HPDE6-E6E7 (cell line): ENCODE results near the gene ZCCHC7.
A peak's percentile ranks its signal among the peaks of the same experiment; 100 is the strongest.
"Not testable (repeated sequence)": the region's sequence is repeated elsewhere in the genome, so short reads cannot be mapped to it uniquely, and the experiment has no call there.

Experiments
- DNase-seq: peaks from one replicate; pipeline ENCODE4 v3.0.0; 2011; ENCODE audit warnings: missing footprints; ENCODE audit errors: extremely low spot score

Gene ZCCHC7

DNA sequence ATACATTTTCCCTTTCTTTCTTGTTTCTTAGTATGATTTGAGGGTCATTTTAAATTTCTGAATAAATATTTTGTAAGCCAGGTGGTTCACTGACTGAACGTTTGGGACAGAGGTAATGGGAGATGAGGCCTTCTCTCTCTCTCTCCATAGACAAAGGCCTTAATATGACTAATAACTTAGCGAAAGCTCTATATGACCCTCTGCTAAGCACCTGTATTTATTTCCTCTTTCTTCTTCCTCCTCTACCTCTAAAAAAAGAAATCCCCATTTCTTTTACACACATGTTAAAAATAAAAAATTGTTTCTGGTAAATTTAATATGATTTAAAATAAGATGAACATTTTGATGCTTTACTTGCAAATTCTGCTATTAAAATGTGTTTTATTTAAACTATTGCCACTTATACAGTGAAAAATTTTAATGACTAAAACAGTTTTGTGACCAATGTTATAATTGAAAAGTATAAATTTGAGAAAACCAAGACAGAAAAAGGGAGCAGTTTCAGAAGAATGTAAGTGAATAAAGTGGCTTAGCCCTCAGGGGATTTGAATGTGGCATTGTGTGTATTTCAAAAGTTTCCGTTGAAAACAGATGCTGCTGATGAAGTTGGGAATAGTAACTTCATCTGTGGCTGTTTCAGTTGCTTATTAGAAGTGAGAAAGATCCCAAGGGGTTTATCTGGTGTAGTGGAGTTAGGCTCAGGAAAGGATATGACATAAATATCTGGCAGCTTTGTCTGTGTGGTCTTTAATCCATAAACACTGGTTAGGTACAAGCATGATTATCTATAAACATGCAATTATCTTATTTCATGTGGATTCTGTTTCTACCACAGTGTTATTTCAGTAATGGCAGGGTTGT is 173.5 kb downstream of the ZCCHC7 start:
- DNase-seq: no peak

DNA sequence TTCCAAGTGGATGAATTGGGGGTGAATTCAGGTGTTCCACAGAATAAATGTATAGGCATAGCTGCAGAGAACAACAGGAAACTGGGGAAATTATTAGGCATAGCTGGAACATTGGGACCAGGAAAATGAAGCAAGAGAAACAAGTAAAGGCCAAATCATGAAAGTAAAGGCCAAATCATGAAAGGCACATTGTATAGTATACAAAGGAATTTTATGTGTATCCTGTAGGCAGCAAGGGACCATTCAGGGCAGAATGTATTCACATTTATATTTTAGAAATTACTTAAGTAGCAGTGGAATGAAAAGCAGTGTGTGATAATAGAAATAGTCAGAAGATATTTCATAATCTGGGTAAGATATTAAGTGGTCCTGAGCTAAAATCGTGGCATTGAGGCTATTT is 174.8 kb downstream of the ZCCHC7 start:
- DNase-seq: no peak

DNA sequence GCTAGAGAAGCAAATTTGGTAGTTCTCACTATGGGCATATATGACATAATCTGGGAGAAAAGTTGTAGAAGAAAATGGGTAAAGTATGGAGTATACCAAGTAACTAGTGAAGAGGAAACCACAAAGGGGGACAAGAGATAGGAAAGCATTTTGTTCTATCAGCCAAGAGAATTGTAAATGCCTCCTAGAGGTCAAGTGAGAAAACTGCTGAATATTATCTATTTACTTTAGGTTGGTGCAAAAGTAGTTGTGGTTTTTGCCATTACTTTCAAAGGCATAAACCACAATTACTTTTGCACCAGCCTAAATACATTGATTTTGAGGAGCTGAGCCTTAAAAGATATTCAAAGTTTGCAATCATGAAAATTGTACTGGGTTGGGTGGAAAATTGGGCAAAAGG is 175.4 kb downstream of the ZCCHC7 start:
- no peak for DNase-seq

DNA sequence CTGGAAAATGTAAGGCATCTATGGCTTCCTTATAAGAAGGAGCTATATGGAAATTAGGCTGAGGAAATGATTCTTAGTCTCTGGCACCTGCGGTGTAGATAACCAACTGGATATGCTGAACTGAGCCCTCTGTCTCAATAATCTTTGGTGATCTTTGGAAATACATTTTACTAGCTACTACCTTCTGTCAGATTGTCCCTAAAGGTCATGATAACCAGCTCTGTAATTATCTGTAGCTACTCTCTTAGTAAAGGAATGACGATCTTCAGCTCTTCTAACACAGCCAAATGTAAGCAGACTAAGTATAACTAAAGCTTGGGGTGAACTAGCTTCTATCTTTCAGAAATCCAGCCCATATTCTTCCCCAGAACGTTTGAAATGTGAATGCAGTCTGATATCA is 177.2 kb downstream of the ZCCHC7 start:
- DNase-seq: no peak

DNA sequence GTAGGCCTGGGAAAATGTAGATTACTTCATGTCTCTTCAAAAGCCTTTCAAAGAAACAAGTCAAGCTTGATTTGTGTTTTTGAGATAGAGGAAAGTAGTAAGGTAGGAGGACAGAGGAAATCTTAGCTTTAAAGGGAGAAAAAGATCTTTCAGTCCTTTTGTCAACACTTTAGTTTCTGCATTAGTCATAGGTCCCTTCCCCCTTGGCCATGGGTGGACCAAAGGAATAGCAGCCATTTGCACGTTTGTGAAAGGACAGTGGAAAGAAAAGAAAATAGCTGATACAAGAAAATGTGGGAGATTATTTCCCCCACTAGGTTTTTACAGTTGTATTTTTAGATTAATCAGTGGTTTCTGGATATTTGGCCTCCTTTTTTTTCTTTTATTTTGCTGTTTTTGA is 180.2 kb downstream of the ZCCHC7 start:
- DNase-seq: peak; percentile 19

DNA sequence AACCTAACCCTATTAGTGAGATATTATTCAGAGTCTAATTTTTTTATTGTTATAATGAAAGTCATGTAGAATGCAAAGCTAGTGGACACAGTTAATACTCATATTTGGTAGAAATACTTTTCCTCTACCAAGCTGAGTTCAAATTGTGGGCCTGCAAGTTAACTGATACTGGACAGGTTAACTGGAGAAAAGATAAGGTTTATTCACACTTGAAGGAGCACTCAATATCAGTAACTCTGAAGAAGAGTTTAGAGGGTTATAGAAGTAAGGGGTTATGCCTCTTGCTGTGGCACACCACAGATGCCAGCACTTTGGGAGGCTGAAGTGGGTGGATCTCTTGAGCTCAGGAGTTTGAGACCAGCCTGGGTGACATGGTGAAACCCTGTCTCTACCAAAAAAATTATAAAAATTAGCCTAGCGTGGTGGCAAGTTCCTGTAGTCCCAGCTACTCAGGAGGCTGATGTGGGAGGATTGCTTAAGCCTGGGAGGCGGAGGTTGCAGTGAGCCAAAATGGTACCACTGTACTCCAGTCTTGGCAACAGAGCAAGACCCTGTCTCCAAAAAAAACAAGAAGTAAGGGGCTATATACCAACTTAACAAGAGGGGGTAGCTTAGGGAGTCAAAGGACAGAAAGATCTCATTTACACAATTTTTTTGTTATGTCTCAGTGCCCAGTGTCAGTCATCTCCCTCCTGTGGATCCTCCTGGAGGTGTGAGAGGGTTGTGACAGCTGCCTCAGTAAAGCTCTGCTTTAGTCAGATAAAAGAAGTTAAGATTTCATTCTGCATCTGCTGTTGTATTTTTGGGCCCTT is 180.9 kb downstream of the ZCCHC7 start:
- no peak for DNase-seq

DNA sequence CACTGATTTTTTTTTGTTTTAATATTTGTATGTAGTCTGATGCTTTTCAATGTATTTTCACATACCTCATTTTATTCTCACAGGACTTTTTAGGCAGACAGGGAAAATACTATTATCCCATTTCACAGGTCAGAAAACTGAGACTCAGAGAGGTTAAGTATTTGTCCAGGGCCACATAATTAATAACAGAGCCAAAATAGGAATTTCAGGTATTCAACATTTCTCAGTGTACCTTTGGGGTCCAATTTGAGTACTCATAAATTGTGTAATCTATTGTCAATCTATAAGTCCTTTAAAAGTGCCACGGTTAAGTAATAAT is 181.4 kb downstream of the ZCCHC7 start:
- DNase-seq: no peak

DNA sequence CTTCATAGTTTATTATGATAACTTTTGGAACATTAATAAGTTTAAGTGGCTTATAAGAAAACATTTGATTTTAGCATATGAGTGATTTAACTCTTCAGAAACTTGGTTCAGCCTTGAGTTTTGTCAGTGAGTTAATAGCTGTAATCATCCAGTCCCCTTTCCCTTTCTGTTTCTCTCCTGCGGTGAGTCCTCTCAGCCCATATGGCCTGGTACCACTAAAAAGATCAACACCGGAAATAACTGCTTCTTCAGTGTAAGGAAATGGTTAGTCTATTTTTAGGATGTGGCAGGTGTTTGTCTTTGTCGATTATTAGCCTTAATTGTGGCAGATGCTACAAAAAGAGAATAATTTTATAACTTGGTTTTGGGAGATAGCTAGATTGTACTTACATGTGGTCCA is 181.9 kb downstream of the ZCCHC7 start:
- DNase-seq: no peak

DNA sequence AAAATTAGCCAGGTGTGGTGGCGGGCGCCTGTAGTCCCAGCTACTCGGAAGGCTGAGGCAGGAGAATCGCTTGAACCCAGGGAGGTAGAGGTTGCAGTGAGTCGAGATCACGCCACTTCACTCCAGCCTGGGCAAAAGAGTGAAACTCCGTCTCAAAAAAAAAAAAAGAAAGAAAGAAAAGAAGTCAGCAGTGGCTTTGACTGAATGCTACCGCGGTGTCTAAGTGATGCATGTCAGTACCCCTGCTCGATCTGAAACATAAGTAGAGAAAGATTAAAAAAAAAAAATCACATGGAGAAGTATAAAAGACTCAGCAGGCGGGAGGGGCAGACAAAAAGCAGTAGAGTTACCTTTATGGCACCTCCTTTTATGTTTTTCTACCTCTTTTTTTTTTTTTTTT is 182.9 kb downstream of the ZCCHC7 start:
- DNase-seq: not testable (repeated sequence)

DNA sequence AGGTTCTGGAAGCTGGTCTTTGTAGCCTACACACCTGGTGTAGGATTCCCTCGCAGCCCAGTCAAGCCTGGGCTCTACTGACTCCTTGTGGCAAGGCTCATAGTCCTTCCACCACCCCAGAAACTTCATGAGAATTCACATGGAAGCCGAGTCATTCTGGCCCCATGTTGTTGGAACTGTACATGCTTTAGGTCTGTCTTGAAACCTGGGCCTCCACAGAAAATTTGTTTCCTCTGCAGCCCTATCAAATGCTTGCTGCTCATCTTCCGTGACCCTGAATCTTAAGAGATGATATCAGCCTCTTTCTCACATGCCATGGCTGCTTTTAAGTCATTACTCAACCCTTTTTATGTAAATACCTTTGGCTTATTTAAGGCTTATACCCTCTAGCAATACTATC is 188.8 kb downstream of the ZCCHC7 start:
- DNase-seq: no peak

DNA sequence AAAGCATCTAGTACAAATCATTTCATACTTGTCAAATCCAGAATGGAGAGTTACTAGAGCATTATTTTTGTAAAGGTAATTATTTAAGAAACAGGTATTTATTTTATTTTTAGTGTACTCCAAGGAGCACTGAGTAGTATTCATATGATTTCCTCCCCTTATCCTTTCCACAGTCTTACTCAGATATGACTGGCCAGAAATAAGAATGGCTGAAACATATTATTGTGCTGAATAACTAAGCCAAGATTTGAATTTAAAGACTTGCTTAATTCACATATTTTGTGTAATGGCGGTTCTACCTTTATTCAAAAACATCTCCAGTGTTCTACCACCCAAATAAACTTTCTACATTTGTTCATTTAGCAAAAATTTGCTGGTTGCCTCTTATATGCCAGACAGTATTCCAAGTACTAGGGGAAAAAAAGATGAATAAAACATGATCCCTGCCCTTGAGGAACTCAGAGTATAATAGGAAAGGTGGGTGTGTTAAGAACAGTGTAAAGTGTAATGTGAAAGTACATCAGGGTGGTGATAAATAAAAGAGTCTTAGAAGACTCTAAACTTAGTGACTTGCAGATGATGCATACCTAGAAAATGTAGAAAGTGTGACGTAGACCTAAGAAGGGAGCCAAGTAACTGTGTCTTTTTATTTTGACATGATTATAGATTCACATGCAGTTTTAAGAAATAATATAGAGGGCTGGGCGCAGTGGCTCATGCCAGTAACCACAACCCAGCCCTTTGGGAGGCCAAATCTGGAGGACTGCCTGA is 191.7 kb downstream of the ZCCHC7 start:
- no peak for DNase-seq

DNA sequence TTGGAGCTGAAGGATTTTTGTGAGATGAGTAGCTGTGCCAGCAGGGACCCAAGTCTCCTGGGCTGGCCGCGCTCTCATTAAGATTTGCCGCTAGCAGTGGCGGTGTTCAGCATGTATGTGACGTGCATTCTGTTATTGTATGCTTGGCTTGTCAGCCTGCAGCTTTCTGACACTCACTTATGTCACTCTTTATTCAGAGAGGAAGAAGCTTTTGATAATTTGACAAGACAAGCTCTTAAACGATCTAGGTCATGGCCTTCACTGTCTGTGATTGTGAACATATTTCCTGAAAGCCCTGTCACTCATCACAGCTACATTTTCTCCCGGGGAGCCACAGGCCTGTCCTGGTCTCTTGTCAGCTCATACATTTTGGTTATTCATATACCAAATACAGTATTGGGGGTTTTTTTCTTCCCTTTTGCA is 203.9 kb downstream of the ZCCHC7 start:
- no peak for DNase-seq

DNA sequence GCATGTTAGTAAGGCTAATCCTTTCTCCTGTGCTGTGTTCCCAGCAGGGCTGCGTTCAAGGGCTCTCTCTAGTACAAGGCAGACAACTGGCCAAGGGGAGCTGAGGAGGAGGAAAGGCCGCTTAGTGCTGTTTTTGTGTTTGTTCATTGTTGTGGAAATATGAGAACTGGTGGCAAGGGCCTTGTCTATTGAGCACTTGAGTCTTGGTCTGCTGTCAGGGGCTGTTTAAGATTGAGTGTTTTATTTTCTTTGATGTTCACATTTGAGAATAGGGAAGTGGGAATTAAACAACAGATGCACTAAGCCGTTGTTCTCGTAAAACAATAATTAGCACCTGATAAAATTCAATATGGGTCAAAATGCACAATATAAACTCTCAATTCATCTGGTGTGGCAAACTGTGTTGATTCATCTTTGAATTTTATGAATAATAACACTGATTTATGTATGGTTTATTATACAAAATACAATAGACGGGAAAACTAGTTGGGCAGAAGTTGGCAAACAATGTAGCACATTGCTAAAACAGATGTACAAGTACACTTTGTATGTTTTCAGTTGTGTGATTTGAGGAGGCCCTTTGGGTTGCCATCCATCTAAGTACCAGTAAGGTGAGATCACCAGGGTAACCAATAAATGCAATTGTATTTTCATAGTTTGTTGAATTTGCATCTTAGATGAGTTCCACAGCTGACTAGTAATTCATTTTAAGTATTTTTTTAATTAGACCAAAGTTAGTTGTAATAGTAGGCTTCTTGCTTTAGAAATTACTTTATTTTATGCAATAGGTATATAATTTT is 204.5 kb downstream of the ZCCHC7 start:
- DNase-seq: no peak

DNA sequence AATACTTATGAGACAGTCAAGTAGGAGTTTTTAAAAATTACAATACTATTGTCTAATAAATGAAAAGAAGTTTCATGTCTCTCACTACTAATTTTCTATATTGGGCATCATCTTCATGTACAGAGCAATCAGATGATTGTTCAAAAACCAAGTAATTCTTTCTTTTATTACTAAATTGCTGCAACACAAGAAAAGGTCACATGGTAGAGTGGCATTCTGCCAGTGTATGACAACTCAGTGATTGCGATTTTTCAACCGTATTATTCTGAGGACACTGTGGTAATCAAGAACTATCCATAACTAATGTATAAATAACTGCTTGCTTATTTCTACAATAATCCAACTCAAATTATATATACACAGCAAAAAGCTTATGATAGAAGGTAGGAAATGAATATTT is 205.4 kb downstream of the ZCCHC7 start:
- DNase-seq: no peak

DNA sequence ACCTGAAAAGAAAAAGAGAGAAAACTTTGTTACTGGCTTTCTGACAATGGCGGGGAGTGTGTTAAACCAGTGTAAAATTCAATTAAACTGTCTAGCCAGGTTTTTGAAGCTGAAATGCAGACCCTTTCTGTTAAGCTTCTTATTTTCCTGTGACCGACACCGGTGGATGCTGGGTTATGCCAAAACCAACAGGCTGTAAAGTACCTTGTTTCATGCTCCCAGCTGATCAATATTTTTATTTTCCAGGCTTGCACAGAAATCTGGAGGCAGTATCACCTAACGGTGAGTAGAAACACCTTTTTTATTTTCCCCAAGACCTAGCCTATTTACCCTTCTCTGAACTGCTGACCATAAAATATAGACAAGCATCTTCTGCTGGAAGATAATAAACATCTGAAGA is 207.2 kb downstream of the ZCCHC7 start:
- no peak for DNase-seq

DNA sequence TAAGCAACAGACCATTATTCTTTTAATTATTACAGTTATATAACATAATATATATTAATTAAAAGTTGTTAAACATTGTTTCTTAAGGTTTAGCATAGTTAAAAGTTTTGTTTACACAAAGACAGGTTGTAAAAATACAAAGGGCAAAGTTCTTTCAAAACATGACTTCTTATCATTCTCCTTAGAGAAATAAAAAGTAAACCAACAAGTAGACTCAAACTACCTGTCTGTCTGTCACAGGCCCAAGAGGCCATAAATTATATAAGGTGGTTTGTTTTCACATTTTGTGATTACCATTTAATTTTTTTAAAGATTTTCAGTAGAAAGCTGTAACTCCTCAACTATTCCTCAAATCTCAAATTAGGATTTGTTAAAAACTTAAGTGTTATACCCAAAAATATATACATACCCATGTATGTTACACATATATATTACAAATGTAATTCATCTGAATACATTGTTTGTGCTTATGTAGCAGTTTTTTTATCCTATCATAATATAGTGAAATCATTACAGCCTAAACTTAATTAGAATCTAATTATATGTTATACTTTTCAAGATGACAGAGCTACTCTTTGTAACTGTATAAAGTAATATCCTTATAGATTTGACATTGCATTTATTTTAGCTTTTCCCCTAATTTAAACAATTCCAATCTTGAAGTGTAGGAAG is 208.3 kb downstream of the ZCCHC7 start:
- no peak for DNase-seq

DNA sequence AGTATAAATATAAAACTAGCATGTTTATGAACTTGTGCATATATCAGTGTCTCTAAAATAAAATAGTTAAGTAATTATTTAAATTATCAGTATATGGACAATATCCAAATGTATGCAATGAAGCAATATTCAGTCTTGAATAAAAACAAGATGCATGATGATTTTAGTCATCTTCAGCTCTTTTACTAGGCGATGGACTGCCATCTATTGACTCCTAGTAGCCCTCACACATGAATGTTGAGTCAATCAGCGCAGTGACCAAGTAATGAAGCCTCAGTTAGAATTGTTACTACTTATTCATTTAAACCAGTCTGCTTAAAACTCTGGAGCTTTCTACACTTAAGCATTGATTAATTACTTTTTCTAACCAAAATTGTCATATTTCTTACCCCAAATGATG is 209.2 kb downstream of the ZCCHC7 start:
- DNase-seq: no peak

DNA sequence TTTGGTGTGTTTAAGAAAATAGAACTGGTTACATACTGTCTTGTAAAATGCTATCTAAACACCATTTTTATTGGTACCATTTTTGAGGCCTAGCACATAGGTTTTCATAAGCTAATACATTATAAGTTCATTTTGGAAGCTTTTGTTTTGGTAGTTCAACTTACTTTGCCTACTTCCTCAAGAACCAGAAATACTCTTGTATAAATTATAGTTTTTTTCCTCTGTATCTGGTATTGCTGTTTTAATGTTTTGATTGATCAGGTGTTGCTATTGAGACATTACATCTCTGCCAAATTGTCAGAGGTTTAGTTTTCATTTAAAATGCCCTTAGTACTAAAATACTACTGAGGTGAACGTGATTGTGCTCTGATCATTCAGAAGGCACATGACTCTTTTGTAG is 211.5 kb downstream of the ZCCHC7 start:
- DNase-seq: no peak

DNA sequence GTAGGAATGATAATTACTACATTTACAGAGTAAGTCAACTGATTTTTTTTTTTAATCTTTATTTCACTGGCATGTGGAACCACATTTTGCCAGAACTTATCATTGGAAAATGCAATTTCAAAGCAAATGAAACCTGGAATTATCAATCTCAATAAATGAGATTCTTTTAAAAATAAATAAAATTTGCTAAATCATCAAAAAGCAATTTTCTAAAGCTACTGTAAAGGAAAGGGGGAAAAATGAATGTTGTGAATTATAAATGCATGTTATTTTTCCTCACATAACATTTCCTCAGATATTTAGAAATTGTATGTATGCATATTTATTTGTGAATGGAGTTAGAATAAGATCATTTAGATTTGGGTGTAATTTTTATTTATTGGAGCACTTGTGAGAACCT is 212.2 kb downstream of the ZCCHC7 start:
- DNase-seq: no peak

DNA sequence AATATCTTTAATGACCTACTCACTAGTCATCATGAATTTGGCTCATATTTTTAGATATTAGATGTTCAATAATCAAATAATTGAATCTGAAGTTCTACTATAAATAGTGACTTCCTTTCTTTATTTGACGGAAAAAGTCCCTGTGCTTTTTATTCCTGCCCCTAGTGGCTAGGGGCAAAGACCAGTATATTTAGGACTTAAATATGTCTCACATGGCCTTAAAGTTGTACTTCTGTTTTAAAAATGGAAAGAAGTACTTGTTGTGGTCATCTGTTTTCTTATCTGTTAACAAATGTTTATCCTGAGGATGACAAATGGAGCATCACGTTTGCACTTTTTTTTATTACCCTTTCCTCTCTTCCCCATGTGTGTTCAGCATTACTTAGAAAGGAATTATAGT is 212.9 kb downstream of the ZCCHC7 start:
- no peak for DNase-seq

DNA sequence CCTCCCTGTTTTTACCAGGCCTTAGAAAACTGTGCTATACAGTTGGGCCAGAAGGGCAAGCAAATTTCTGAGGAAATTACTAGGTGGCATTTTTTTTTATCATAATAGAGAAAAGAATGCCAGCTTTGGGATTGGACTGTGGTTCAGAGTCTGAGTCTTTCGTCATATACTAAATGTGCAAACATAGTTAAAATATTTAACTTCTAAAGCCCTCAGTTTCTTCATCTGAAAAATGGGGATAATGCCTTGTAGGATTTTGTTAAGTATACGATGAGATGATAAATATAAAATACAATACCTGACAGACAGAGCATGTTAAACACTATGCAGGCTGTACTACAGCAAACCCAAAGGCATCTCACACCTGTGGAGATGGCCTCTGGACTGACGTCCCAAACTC is 214.9 kb downstream of the ZCCHC7 start:
- no peak for DNase-seq
